HepG2 (cell line): ENCODE data around the gene KCNB1.

Experiments used
- KLF12 ChIP-seq: sonication (generic); formaldehyde crosslinking; IDR thresholded peaks from 2 replicates; pipeline ENCODE4 v1.4.0; 2020; ENCODE audit warnings: missing genetic modification reagents, borderline replicate concordance
- MXI1 ChIP-seq: IDR thresholded peaks from 3 replicates; pipeline ENCODE4 v1.6.1; 2012; ENCODE audit warnings: low read depth, low read length, inconsistent platforms, borderline replicate concordance
- POLR2A ChIP-seq, 2 experiments: IDR thresholded peaks; 2 replicates each; pipeline ENCODE4 v1.6.1; 2011; ENCODE audit warnings: low read depth in 2 of 2, low read length in 2 of 2, mild to moderate bottlenecking in 1 of 2, moderate library complexity in 1 of 2; ENCODE audit not compliant: insufficient read depth in 1 of 2
- ZNF629 ChIP-seq: sonication (generic); formaldehyde crosslinking; conservative IDR thresholded peaks from 2 replicates; pipeline ENCODE4 v1.5.0; 2020; ENCODE audit warnings: missing genetic modification reagents
- TF ChIP-seq, protein P1 (sequence below): sonication (generic); formaldehyde crosslinking; IDR thresholded peaks from 2 replicates; pipeline ENCODE4 v1.8.0; 2022; ENCODE audit warnings: mild to moderate bottlenecking, missing genetic modification reagents; ENCODE audit not compliant: insufficient replicate concordance
- TF ChIP-seq, protein P2 (sequence below): sonication (generic); formaldehyde crosslinking; IDR thresholded peaks from 2 replicates; pipeline ENCODE4 v1.4.0; 2020; ENCODE audit warnings: missing genetic modification reagents
- TF ChIP-seq, protein P3 (sequence below): sonication (generic); formaldehyde crosslinking; IDR thresholded peaks from 2 replicates; pipeline ENCODE4 v1.5.0; 2020; ENCODE audit warnings: missing genetic modification reagents

DNA sequence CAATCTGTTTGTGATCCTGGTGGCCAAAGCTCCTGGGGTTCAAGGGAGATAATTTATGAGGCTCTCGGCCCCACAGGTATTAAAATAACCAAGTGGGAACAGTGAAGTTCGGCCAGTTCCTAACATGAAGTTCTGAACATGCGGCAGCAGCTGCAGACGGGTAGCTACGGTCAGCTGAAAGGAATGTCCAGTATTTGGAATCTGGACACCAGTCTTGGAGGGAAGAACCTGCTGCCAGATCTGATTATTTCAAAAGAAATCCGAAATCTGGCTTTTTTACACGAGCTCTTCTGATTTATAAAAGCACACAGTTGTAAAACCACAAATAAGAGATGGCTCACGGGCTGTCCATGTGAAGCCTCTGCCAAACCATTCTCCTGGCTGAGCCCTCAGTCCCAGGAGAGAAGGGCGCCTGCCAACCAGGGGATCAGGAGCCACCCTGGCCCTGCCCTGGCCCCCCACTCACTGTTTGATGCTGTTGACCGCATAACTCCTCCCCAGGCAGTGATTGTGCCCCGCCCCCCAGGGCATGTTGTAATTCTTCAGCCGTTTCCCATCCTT lies 28.2 kb upstream of the KCNB1 start:
- TF ChIP-seq, protein P1, sequence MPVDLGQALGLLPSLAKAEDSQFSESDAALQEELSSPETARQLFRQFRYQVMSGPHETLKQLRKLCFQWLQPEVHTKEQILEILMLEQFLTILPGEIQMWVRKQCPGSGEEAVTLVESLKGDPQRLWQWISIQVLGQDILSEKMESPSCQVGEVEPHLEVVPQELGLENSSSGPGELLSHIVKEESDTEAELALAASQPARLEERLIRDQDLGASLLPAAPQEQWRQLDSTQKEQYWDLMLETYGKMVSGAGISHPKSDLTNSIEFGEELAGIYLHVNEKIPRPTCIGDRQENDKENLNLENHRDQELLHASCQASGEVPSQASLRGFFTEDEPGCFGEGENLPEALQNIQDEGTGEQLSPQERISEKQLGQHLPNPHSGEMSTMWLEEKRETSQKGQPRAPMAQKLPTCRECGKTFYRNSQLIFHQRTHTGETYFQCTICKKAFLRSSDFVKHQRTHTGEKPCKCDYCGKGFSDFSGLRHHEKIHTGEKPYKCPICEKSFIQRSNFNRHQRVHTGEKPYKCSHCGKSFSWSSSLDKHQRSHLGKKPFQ (CRISPR knock-in tag): no peak
- TF ChIP-seq, protein P2, sequence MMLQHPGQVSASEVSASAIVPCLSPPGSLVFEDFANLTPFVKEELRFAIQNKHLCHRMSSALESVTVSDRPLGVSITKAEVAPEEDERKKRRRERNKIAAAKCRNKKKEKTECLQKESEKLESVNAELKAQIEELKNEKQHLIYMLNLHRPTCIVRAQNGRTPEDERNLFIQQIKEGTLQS (CRISPR knock-in tag): no peak
- TF ChIP-seq KLF12 (CRISPR knock-in tag) (no peak), POLR2A (IDR thresholded peaks at IDR 0.05; ENCODE audit: insufficient read depth in 1 of 2, low read depth in 2 of 2, low read length in 2 of 2) (no peak), MXI1 (no peak), ZNF629 (CRISPR knock-in tag) (no peak)
- TF ChIP-seq, protein P3, sequence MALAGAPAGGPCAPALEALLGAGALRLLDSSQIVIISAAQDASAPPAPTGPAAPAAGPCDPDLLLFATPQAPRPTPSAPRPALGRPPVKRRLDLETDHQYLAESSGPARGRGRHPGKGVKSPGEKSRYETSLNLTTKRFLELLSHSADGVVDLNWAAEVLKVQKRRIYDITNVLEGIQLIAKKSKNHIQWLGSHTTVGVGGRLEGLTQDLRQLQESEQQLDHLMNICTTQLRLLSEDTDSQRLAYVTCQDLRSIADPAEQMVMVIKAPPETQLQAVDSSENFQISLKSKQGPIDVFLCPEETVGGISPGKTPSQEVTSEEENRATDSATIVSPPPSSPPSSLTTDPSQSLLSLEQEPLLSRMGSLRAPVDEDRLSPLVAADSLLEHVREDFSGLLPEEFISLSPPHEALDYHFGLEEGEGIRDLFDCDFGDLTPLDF: no peak
